HL-60 (cell line): Measurements from ENCODE around the gene SLC34A1.
A peak's percentile ranks its signal among the peaks of the same experiment; 100 is the strongest.

ENCODE experiments used
- DNase-seq, 2 experiments: peaks; one replicate each; pipeline ENCODE4 v3.0.0-alpha.2; 2010 to 2020; ENCODE audit warnings: low read depth in 1 of 2, low spot score in 1 of 2
- H3K27ac ChIP-seq: fragments of 250-450 bp; sonication (Bioruptor Pico); replicated peaks from 2 replicates; pipeline ENCODE4 v1.5.1; 2020; ENCODE audit warnings: mild to moderate bottlenecking, moderate library complexity
- H3K27me3 ChIP-seq: fragments of 250-450 bp; sonication (Bioruptor Pico); 2 replicates; pipeline ENCODE4 v1.5.1; 2021; ENCODE audit warnings: mild to moderate bottlenecking, moderate library complexity; ENCODE audit not compliant: insufficient read depth, poor library complexity, severe bottlenecking
- H3K4me3 ChIP-seq: replicated peaks from 2 replicates; pipeline ENCODE4 v1.5.1; 2011; ENCODE audit warnings: mild to moderate bottlenecking, control low read depth, low read length; ENCODE audit not compliant: insufficient read depth
- CTCF ChIP-seq: IDR thresholded peaks from one replicate; pipeline ENCODE4 v1.5.1; 2011; ENCODE audit warnings: low read length, control low read depth, inconsistent platforms; ENCODE audit not compliant: insufficient read depth
- GABPA ChIP-seq: IDR thresholded peaks from 2 replicates; pipeline ENCODE4 v1.6.1; 2012; ENCODE audit warnings: low read depth
- POLR2AphosphoS5 ChIP-seq: IDR thresholded peaks from 2 replicates; pipeline ENCODE4 v1.6.1; 2012; ENCODE audit warnings: low read depth
- SPI1 ChIP-seq: IDR thresholded peaks from 2 replicates; pipeline ENCODE4 v1.6.1; 2012; ENCODE audit warnings: low read depth, mild to moderate bottlenecking, borderline replicate concordance
- TF ChIP-seq, protein P1 (sequence below): IDR thresholded peaks from 2 replicates; pipeline ENCODE4 v1.6.1; 2012; ENCODE audit warnings: low read depth; ENCODE audit not compliant: insufficient replicate concordance

The SLC34A1 gene

GRCh38 chr5:177387405-177387804 lies 3.2 kb downstream of the SLC34A1 start:
- Histone ChIP-seq H3K4me3 (no peak overlapping the region), H3K27ac (no peak overlapping the region), H3K27me3 (no peaks in the 10 kb centered on the region)
- DNase-seq, result no peak
- no peak for TF ChIP-seq SPI1

DNA sequence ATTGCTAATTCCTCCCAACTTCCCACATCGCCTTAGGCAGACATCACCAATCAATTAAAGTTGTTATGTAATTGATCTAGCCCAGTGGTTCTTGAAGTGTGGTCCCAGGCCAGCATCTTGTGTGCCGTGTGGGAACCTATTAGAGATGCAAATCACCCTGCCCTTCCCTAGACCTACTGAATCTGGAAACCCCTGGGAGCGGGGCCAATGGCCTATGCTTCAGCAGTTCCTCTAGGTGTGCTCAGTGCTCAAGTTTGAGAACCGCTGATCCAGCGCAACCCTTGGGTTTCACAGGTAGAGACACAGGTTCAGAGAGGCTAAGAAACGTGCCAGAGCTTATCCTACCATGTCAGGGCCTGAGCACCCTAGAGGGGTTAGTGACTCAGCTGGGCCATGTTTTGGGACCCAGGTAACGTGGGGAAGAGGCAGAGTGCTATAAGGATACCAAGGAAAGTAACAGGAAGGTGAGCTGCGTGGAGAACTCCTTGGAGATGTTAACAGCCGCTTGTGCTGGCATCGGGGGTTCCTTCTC lies 4.4 kb downstream of the SLC34A1 start:
- H3K4me3 ChIP-seq, result no peak overlapping the region
- H3K27me3 ChIP-seq, result no peaks in the 10 kb centered on the region
- H3K27ac ChIP-seq, result no peak overlapping the region
- no peak for DNase-seq
- TF ChIP-seq, protein P1, sequence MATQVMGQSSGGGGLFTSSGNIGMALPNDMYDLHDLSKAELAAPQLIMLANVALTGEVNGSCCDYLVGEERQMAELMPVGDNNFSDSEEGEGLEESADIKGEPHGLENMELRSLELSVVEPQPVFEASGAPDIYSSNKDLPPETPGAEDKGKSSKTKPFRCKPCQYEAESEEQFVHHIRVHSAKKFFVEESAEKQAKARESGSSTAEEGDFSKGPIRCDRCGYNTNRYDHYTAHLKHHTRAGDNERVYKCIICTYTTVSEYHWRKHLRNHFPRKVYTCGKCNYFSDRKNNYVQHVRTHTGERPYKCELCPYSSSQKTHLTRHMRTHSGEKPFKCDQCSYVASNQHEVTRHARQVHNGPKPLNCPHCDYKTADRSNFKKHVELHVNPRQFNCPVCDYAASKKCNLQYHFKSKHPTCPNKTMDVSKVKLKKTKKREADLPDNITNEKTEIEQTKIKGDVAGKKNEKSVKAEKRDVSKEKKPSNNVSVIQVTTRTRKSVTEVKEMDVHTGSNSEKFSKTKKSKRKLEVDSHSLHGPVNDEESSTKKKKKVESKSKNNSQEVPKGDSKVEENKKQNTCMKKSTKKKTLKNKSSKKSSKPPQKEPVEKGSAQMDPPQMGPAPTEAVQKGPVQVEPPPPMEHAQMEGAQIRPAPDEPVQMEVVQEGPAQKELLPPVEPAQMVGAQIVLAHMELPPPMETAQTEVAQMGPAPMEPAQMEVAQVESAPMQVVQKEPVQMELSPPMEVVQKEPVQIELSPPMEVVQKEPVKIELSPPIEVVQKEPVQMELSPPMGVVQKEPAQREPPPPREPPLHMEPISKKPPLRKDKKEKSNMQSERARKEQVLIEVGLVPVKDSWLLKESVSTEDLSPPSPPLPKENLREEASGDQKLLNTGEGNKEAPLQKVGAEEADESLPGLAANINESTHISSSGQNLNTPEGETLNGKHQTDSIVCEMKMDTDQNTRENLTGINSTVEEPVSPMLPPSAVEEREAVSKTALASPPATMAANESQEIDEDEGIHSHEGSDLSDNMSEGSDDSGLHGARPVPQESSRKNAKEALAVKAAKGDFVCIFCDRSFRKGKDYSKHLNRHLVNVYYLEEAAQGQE, result no peak
- TF ChIP-seq GABPA, result no peak
- TF ChIP-seq SPI1, result no peak
- no peak for TF ChIP-seq POLR2AphosphoS5
- no peak for TF ChIP-seq CTCF

DNA sequence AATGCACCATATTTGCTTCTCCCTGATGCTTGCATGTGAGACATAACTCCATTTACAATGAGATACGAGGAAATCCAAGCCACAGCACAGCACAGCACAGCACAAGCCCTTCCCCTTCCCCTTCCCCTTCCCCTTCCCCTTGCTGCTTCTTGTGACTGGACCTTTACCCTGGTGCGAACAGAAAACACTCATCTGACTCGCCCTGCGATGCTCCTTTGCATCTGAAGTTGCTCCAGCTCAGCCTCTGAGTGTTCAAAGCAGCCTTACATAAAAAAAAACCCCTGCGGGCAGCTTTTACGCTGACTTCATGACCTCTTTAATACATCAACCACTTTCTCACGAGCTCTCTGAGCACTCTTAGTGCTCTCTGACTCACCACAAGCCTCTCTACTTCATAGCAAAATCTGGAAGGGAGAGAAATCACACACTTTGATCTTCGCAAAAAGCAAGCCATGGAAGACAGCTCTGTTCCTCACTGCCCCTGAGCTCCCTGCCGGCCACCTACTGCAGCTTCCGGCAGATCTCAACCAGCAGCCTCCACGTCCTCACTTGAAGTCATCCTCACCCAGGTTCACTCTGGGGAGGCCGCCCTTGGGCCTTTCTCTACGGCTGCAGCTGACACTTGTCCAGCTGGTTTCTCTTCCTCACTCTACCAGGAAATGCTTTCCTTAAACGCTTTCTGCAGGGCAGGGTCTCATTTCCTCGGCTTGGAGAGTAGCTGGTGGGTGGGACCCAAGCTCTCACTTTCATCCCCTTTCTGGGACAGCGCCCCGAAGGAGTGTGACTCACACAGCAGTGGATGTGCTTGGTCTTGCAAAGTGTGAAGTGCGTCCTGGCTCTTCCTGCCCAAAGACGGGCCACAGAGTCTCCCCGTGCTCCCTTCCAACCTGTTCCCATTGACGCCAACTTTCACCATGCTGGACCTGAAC lies 5.3 kb downstream of the SLC34A1 start:
- Histone ChIP-seq H3K27ac (no peak overlapping the region), H3K4me3 (no peak overlapping the region), H3K27me3 (no peaks in the 10 kb centered on the region)
- DNase-seq, result peak in 1 of 2 experiments; percentile 52
- no peak for TF ChIP-seq POLR2AphosphoS5

GRCh38 chr5:177390363-177391300 lies 6.4 kb downstream of the SLC34A1 start:
- DNase-seq, result peak; percentile 72 to 86
- Histone ChIP-seq H3K27ac (no peak overlapping the region), H3K27me3 (no peaks in the 10 kb centered on the region), H3K4me3 (no peak overlapping the region)
- TF ChIP-seq POLR2AphosphoS5 (no peak), GABPA (no peak), CTCF (peak; percentile 92), SPI1 (peak; percentile 2; the same call in 1 of the 2 replicates)
- TF ChIP-seq, protein P1, result no peak
